NCI-H460 (cell line): ENCODE data around the gene SAG. TPM values are rescaled to one million over a fixed set of nuclear protein-coding genes. Genes with fewer than 3 reads are reported as not detected.
A peak's percentile ranks its signal among the peaks of the same experiment; 100 is the strongest.
"Not testable (repeated sequence)": the region's sequence is repeated elsewhere in the genome, so short reads cannot be mapped to it uniquely, and the experiment has no call there.

ENCODE experiments used
- DNase-seq: peaks from one replicate; pipeline ENCODE4 v3.0.0-alpha.2; 2016; ENCODE audit warnings: low read depth; ENCODE audit errors: extremely low read depth
- total RNA-seq: library from RNA; depleted of rRNA; stranded (reverse); fragments of >200 nt; shearing (Covaris generic); gene quantifications from 2 replicates; pipeline ENCODE4 v1.2.3, GENCODE V29; 2014

The SAG gene
- total RNA-seq, 1 experiment from 2014 or later, result not detected

DNA sequence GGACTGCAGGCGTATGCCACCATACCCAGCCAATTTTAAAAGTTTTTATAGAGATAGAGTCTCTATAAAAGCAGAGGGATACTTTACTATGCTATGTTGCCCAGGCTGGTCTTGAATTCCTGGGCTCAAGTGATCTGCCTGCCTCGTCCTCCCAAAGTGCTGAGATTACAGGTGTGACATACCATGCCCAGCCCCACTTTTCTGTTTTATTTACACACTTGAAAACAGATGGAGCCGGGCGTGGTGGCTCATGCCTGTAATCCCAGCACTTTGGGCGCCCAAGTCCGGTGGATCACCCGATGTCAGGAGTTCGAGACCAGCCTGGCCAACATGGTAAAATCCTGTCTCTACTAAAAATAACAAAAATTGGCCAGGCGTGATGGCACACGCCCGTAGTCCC is 67.2 kb downstream of the SAG start:
- not testable (repeated sequence) for DNase-seq

DNA sequence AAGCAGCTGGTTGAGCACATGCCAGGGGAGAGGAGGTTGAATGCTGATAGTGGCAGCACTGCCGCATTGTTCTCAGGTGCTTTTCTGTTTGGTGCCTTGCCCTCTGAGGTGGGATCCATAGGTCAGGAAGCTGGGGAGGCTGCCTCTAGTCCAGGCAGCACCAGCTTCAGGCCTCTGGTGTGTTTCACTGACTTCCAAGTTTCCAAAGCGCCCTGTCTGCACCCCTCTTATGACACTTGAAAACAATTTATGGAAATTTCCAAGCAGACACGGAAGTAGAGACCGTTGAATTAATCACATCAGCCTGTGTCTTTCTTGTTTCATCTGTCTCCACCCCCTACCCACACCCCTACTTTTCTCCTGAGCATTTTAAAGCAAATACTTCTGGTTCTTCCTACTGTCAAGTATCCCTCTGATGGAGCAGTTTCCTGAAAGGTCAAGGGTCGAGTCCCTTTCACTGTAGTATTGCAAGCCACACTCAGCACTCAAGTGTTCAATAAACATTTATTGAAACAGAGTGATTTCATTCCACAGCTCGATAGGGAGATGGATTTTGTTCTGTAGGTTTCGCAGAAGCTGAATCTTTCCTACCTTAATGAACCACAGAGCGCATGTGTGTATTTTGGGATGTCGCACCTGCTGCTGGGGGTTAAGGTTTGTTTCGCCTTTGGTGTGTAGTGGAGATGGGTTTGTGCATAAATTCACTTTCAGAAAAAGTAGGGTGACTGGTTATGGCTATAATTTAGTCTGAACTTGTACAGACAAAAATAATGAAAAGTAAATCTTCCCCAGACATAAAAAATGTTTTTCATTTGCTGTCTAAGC is 68.1 kb downstream of the SAG start:
- DNase-seq, result no peak

DNA sequence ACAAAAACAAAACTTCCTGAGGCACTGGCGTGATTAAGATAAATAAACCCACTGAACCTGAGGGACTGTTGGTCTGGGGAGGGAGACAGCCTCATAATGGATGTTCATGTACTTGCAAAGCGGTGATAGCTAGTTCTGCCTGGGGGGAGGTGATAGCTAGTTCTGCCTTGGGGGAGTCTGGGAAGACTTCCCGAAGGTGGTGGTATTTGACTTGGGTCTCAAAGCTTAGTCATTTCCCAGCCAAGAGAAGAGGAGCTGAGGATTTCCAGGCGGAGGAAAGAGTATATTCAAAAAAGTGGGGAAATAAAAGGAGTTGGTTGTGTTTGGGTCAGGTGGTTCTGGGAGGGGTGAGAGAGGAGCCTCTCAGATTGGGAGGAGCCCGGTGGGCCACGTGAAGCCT is 71.4 kb downstream of the SAG start:
- no peak for DNase-seq

DNA sequence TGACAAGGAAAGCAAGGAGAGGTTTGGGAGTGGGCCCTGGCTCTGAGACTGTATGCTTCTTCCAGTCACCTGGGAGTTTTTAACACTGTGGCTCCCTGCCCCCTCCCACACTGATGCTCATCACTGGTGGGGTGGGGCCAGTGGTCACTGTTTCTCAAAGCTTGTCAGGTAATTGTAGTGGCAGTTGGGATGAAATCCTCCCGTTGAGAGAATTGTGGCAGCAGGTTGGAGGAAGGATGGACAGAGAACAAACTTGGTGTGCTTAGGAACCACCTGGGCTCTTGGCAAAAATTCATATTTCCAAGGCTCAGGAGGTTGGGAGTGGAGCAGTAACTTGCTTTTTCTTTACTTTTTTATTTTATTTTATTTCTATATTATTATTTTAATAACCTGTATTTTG is 71.8 kb downstream of the SAG start:
- DNase-seq, result no peak

DNA sequence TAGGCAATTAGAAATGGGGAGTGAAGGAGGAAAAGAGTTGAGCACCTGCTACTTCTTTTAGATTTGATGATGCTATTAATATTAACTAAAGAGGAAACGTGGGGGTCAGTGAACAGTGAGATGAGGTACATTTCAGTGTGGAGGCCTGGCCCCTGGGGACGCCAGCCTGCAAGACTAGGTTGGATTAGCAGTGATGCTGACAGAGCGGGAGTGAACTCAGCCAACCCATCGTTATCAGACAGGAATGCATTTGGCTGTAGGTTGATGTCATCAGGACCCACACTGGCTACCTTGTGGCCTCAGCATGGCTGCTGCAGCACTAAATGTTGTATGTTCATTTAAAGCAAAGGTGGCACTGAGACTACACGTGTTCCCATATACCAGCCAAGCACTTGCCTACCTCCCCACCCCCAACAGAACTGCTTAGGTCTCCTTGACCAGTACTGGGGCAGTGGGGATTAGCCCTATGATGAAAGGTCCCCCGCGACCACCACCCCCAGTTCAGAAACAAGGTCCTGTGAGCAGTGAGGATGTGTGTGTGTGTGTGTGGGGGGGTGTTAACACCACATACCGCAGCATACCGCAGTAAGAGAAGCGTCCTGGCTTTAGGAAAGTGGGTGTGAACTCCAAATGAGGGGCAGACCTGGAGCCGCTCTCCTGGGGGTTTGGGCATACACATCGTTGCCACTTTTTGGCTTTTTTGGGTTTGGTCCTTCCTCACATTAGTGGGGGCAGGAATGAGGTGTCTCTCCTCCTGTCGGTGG is 72.7 kb downstream of the SAG start:
- no peak for DNase-seq

- DNase-seq, result no peak
Measured at GRCh38 chr2:233380995-233381637, 73.5 kb downstream of the SAG start.

DNA sequence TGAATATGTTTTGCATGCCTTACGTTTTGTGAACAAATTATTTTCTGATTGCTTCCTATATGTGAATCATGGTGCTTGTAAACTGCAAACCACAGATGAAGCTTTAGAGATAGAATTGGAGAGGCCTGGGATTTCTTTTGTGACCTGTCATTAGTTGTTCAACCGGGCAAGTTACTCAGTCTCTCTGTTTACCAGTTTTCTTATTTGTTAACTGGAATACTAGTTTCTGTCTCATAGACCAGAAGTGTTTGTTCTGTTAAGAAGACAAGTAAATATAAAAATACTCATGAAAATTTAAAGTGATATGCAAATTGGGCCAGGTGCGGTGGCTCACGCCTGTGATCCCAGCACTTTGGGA is 74.0 kb downstream of the SAG start:
- DNase-seq, result no peak

GRCh38 chr2:233384015-233384414 is 76.4 kb downstream of the SAG start:
- DNase-seq, result no peak

DNA sequence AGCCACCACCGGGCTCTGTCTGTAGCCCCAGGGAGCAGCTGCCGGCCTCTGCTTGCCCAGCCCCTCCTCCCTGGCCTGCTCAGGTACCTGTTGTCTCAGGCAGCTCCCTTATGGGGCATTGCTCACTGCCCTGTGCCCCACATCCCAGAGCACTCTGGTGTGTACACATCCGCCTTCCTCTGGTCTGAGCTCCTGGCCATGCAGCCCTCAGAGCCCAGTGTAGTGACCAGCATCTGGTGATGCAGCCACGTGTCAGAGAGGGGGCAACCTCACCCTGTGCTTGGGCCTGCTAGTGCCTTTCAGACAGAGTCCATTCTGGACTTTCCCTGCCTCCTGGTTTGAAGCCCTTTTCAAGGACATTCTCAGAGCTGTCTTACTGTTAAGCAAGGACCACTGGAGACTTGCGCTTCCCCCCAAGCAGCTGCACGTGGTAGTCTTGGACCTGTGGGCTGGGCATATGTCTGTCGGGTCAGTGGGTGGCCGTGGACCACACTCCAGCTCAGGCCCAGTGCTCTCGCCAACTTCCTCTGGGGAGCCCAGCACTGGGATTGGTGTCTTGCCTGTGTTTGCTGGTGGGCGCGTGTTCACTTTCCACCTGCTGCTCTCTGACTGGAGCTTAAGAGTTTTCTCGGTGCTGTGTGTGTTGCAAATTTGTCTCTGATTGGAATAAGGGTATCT is 77.3 kb downstream of the SAG start:
- no peak for DNase-seq

DNA sequence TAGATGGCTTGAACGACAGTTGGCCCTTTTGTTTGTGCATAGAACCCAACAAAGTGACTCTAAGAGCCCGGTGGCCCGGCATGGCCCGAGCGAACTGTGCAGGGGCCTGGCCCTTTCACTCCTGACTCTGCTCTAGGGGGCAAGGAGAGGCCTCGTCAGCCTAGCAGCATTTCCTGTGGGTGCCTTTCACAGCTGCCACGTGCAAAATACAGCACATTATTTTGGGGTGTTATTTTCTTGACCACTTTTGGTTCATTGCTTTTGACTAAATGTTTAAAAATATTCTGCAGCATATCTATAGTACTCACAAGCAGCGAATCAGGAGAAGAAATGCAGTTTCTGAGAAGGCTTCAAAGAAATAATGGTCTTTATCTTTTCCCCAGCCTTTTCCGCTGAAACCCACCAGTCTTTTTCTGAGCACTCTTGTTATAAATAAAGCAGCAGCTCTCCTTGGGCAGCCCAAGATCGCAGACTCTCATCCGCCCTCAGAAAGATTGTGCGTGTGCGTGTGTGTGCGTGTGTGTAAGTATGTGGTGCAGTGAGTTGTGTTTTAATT is 78.0 kb downstream of the SAG start:
- DNase-seq, result no peak

- peak; percentile 96 for DNase-seq
Measured at GRCh38 chr2:233386382-233387041, 78.9 kb downstream of the SAG start.

GRCh38 chr2:233387225-233387624 is 79.6 kb downstream of the SAG start:
- DNase-seq, result peak; percentile 94

DNA sequence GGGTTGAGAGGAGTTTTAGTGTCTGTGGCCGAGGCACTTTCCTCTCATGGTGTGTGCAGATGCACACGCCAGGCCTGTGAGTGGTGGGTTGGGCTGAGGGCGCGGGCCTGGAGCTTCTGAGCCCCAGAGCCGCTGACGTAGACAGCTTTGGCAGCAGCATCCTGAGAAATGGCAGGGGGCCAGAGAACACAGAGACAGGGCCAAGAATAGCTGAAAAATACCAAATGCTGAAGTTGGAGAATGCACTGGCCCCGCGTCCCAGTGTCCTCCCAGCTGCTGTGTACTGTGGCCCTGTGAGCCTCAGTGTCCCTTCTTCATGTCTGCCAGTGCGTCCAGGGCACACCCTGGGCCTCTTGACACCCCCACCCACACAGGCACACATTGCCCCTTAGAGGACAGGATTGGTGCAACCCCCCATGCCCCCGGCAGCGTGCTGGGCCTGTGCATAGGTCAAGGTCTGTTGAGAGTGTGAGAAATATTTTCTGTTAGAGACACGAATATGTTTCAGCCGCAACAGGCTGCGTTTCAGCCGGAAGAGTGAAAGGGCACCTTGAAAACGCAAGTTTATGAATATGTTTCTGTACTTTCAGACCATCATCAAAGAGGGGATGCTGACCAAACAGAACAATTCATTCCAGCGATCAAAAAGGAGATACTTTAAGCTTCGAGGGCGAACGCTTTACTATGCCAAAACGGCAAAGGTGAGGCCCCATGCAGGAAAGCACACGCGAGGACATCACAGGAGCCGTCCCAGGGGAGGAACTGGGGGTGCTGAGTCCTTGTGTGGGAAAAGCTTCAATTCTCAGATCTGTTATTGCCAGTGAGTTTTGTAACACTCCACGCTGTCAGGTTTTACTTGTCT is 80.3 kb downstream of the SAG start:
- DNase-seq, result peak; percentile 99

- DNase-seq, result no peak
Measured at GRCh38 chr2:233389601-233390125, 82.0 kb downstream of the SAG start.

DNA sequence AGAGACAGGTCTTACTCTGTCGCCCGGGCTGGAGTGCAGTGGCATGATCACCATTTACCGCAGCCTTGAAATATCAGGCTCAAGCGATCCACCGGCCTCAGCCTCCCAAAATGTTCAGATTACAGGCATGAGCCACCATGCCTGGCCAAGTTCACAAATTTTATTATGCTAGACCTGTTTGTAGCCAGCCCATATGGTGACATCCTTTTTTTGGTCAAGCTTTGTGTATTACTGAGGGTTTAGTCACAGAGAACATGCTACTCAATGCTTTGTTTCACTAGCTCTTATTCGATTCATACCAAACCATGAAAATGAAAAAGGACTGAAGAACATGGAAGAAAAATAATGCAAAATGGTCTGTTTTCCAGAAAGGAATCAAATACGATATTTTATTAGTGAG is 88.1 kb downstream of the SAG start:
- no peak for DNase-seq
